ENCODE data around the gene RBM12. TPM values are rescaled to one million over a fixed set of nuclear protein-coding genes. Genes with fewer than 3 reads are reported as not detected.
A peak's percentile ranks its signal among the peaks of the same experiment; 100 is the strongest.

The RBM12 gene
- total RNA-seq, 6 experiments from 2014 or later: 13.3 to 32.8 (median 21.0) TPM

DNA sequence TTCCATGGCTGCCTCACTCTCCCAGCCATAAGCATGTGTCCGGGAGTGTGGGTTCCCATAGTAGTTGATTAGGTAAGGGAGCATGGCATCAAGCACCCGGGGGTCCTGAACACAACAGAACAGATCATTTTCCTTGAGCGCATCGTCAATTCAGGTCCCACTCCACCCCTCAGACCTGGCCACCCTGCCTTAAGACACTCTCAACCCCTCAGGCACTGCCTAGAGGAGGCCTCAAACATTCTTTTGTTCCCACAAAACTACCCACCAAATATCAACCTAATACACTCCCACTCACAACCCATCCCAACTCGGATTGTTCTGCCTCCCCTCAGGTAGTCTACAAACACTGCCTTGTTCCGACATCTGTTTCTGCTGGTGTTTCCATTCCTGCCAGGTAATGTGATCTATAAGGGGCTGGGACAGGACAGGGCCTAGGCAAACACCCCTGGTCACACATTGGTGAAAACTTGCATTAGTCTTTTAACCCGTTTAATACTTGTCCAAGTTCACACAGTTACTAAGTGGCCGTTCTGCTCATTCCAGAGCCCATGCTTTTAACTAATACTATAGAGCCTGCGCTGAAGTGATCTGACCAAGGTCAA lies 33.1 kb upstream of the RBM12 start:
- H3K4me1 ChIP-seq: peaks cover 0 to 13% (median 6%) of the 10 kb centered on the region in 4 donors
- no peaks in the 10 kb centered on the region for H3K9me3 ChIP-seq
- H3K27ac ChIP-seq: no peak overlapping the region
- peaks cover 6 to 27% (median 13%) of the 10 kb centered on the region in 4 donors for H3K36me3 ChIP-seq
- DNase-seq (no peak), ATAC-seq (no peak)
- peak overlapping the region in 2 of 3 donors; percentile 95 to 99 for H3K4me3 ChIP-seq
- no peak for TF ChIP-seq POLR2A (IDR thresholded peaks at IDR 0.05)
- TF ChIP-seq, protein P1, sequence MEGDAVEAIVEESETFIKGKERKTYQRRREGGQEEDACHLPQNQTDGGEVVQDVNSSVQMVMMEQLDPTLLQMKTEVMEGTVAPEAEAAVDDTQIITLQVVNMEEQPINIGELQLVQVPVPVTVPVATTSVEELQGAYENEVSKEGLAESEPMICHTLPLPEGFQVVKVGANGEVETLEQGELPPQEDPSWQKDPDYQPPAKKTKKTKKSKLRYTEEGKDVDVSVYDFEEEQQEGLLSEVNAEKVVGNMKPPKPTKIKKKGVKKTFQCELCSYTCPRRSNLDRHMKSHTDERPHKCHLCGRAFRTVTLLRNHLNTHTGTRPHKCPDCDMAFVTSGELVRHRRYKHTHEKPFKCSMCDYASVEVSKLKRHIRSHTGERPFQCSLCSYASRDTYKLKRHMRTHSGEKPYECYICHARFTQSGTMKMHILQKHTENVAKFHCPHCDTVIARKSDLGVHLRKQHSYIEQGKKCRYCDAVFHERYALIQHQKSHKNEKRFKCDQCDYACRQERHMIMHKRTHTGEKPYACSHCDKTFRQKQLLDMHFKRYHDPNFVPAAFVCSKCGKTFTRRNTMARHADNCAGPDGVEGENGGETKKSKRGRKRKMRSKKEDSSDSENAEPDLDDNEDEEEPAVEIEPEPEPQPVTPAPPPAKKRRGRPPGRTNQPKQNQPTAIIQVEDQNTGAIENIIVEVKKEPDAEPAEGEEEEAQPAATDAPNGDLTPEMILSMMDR (IDR thresholded peaks at IDR 0.05): no peak
- 55% methylated on average over 5 of the region's 9 CpGs for WGBS (ENCODE audit: insufficient coverage, low coverage, low lambda C conversion rate, missing lambda C conversion rate)
- intact Hi-C loops (cut with DNase I): no loop called here
- no peaks in the 10 kb centered on the region for H3K27me3 ChIP-seq

DNA sequence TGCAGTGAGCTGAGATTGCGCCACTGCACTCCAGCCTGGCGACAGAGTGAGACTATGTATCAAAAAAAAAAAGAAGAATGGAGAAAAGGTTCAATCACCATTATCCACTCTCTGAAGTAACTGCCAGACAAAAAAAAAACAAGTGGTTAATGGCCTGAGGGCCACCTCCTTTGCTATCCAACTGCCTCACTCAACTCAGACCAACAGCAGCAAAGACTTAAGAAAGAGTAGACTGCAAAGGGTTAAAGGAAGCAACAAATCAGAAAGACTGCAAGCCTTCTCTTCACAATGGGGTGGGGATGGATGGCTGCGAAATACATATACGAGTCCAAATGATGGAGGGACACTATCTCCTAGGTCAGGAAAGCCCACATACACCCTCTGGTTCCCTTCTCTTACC lies 31.3 kb upstream of the RBM12 start:
- TF ChIP-seq POLR2A (IDR thresholded peaks at IDR 0.05): no peak
- TF ChIP-seq, protein P1 (IDR thresholded peaks at IDR 0.05): no peak
- intact Hi-C loops (cut with DNase I): no loop called here
- ATAC-seq (no peak), DNase-seq (no peak)
- no peaks in the 10 kb centered on the region for H3K27me3 ChIP-seq
- peaks cover 0 to 13% (median 6%) of the 10 kb centered on the region in 4 donors for H3K4me1 ChIP-seq
- 81% methylated on average over 4 of the region's 4 CpGs for WGBS (ENCODE audit: insufficient coverage, low coverage, low lambda C conversion rate, missing lambda C conversion rate)
- no peaks in the 10 kb centered on the region for H3K9me3 ChIP-seq
- H3K36me3 ChIP-seq: peaks cover 0 to 16% (median 4%) of the 10 kb centered on the region in 4 donors
- no peak overlapping the region for H3K4me3 ChIP-seq
- no peak overlapping the region for H3K27ac ChIP-seq

DNA sequence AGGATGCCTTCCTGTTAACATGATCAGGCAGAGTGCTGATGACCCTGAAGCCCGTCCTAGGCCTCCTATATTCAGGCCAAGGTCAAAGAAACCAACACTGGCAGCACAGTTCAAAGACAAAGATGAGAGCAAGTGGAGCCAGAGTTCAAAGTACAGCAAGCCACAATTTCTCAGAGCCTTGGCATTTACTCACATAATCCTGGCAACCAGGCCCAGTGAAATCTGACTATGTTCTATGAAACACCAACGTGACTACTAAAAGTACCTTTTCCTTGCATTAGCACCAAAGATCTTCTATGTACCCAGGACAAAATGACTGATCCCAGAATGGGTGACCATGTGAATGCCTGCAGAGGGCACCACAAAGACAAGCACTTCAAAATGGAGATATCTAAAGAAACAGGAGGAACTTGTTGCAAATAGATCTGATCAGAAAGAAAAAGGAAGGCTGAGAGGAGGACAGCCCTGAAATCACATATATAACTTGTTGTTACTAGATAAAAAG lies 30.6 kb upstream of the RBM12 start:
- DNase-seq: no peak
- H3K36me3 ChIP-seq: peaks cover 0 to 14% (median 4%) of the 10 kb centered on the region in 4 donors
- 50% methylated on average over 2 of the region's 2 CpGs for WGBS (ENCODE audit: insufficient coverage, low coverage, low lambda C conversion rate, missing lambda C conversion rate)

DNA sequence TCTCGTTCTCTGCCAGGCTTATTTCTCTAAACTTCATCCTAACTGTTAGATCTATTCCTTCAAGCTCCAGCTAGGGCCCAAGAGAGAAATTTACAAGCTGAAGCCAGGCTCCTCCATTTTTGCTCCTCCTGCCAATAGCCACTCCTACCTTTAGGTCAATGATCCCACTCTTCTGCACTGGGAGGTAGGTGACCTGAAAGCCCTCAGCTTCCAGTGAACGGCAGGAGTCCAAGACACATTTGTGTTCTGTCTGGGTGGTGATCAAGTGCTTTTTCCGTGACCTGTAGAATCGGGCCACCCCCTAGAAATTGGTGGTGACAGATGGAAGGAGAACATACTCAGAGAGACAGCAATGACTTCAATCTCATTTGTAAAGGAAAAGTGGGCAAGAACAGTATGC lies 25.6 kb upstream of the RBM12 start:
- peaks cover 0 to 38% (median 6%) of the 10 kb centered on the region in 4 donors for H3K36me3 ChIP-seq
- ATAC-seq: peak; percentile 88 to 96 (median 94)
- TF ChIP-seq, protein P1 (IDR thresholded peaks at IDR 0.05): no peak
- TF ChIP-seq POLR2A (IDR thresholded peaks at IDR 0.05): no peak
- H3K27me3 ChIP-seq: no peaks in the 10 kb centered on the region
- intact Hi-C loops (cut with DNase I): no loop called here
- H3K27ac ChIP-seq: no peak overlapping the region
- WGBS (ENCODE audit: insufficient coverage, low coverage, low lambda C conversion rate, missing lambda C conversion rate): 25% methylated on average over 3 of the region's 4 CpGs
- peak in 1 of 3 donors; percentile 68 for DNase-seq
- H3K4me1 ChIP-seq: peaks cover 0 to 19% (median 4%) of the 10 kb centered on the region in 4 donors
- H3K4me3 ChIP-seq: no peak overlapping the region
- H3K9me3 ChIP-seq: no peaks in the 10 kb centered on the region

More for the DNA sequence above, 30.6 kb upstream of the RBM12 start:
- Histone ChIP-seq H3K9me3 (no peaks in the 10 kb centered on the region), H3K27ac (no peak overlapping the region), H3K4me3 (no peak overlapping the region), H3K27me3 (no peaks in the 10 kb centered on the region), H3K4me1 (peaks cover 0 to 20% (median 8%) of the 10 kb centered on the region in 4 donors)
- intact Hi-C loops (cut with DNase I): no loop called here
- no peak for TF ChIP-seq POLR2A (IDR thresholded peaks at IDR 0.05)
- TF ChIP-seq, protein P1 (IDR thresholded peaks at IDR 0.05): no peak
- ATAC-seq: peak in 1 of 4 donors; percentile 18

All from right lobe of liver (tissue), 6 donors.